Hematopoietic multipotent progenitor cell treated with erythropoietin and hydrocortisone succinate and interleukin-3 and kit ligand, for 17 days (in vitro differentiated cells): Measurements from ENCODE around the gene ULK1.
A peak's percentile ranks its signal among the peaks of the same experiment; 100 is the strongest.

Source experiments
- DNase-seq: peaks from one replicate; pipeline ENCODE4 v3.0.0-alpha.2; 2015; ENCODE audit warnings: low spot score

ULK1 gene

DNA sequence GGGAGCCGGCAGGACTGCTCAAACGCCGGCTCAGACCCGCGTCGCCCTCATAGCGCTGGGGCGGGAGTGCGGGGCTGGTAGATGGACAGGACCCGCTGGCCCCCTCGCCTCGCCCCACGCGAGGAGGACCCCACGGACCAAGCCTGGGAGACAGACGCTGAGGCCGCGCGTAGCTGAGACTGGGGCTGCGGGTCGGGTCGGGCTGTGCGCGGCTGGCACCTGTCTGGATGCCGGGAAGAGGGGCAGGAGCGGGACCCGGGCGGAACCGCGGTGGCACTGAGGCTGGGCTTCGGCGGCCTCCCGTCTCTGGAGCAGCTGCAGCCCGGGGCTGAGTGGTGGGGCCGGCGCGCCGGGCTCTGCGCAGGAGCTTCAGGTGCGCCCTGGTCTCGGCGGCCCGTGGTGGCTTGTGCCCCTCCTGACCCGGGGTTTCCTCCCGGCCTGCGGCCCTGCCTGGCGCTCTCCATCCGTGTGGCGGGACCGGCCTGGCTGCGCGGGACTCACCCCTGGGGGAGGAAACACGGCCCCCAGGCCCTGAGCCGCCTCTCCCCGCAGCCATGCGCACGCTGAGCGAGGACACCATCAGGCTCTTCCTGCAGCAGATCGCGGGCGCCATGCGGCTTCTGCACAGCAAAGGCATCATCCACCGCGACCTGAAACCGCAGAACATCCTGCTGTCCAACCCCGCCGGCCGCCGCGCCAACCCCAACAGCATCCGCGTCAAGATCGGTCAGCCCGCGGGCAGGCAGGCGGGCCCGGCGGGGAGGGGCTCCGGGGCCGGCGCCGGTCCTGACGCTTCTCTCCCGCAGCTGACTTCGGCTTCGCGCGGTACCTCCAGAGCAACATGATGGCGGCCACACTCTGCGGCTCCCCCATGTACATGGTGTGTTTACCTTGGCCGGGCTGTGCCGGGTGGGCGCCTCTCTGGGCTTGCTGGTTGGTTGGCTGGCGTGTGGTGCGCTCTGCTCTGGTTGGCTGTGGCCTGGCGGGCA is 14.0 kb downstream of the ULK1 start:
- no peak for DNase-seq

DNA sequence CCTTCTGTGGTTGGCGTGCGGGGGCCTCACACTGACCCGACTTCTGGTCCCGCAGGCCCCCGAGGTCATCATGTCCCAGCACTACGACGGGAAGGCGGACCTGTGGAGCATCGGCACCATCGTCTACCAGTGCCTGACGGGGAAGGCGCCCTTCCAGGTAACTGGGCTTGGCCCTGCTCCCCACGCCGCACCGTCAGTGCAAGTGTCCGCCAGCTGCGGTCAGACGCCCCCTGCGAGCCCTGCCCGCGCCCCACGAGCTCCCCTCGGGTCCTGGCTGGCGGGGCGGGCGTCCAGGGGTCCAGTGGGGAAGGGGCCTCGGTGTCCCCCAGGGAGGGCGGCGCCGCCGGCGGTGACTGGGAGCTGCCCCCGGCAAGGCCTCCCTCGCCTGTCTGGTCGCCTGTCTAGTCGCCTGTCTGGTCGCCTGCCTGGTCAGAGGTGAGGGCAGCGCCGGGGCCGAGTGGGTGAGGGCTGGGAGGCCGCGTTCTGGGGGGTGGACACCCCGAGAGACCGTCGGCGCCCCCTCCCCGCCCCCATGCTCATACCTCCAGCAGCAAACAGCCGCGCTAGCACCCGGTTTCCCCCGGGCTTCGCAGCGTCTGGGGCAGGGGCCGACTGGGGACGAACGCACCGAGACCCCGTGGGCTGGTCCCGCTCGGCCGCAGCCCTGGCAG is 14.8 kb downstream of the ULK1 start:
- DNase-seq: no peak

DNA sequence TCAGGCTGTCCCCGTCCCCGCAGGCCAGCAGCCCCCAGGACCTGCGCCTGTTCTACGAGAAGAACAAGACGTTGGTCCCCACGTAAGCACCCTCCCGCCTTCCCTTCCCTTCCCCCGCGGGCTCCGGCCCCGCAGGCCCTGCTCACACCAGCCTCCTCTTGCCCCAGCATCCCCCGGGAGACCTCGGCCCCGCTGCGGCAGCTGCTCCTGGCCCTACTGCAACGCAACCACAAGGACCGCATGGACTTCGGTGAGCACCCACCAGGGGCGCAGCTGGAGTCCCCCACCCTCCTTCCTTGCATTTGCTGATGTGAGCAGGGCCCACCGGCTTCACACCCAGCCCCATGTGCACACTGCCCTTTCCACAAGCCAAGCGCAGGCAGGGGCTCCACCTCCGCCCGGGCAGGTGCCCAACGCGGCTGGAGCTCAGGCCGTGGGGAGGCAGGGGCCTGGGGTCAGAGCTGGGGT is 15.4 kb downstream of the ULK1 start:
- DNase-seq: no peak

DNA sequence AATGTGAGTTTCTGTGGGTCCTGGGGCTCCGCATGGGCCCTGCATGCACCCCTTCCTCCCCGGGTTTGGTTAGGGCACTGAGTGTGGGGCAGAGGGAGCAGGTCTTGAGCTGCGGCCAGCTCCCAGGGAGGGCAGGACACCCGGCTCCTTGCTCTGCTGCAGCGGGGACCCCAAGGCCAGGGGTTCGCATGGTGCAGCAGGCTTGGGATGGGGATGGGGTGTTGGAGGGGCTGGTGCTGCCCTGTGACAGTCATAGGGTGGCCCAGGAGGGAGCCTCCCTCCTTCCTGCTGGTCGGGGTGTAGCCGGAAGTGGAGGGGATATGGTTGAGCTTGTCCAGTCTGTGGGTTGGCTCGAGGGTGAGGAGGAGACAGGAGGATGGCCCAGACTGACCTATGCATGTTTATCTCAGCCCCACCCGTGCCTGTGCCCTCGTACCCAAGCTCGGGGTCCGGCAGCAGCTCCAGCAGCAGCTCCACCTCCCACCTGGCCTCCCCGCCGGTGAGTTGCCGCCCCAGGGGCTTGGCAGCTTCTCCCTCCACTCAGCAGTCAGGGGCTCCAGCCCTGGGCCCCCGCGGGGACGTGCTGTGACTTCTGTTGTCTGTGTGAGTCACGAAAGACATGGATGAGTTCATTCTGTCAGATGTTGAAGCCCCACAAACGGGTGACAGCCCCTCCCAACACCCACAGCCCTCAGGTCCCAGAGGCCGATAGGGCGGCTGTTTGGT is 16.0 kb downstream of the ULK1 start:
- DNase-seq: no peak

DNA sequence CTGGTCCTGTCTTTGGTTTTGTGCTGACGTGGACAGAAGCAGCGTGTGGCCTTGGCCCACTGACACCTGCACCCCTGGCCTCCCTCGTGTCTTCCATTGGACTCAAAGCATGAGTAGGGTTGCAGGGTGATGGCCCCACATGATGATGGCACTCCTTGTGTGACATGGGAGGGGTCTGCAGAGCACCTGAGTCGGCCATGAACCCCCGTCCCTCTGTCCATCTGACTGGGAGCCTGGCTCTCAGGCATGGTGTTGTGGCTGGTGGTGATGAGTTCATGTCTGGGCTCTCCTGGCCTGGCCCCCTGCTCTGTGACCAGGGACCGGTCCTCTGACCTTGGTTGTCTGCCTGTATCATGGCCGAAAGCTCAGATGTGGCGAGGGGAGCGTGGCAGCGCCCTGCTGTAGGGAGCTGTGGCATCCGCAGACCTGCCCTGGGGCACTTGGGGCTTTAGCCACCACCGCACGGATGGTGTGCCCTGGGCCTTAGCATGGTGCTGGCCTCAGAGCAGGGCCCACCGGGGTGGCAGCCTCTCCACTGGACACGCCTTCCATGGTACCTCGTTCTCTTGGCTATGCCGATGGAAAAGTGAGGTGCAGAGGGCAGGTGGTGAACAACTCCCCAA is 16.7 kb downstream of the ULK1 start:
- no peak for DNase-seq

DNA sequence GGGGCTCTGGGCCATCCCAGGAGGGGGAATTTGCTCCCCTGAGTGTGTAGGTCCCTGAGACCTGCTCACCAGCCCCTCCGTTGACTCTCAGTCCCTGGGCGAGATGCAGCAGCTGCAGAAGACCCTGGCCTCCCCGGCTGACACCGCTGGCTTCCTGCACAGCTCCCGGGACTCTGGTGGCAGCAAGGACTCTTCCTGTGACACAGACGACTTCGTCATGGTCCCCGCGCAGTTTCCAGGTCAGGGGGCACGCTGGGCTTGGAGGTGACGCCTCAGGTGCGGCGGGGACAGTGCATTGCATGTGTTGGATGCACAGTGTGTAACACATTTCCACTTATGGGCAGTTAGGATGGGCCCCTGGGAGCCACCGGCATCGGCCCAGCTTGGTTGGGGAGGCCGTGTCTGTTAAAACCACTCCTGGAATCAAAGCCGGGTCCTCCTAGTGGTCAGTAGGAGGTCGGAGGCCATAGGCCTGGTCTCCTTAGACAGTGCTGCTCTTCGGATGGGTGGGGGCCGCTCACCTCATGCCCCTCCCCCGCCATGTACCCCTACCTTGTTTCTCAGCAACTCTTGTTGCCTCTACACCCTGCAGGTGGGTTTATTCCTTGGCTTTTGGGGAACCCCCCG is 17.5 kb downstream of the ULK1 start:
- DNase-seq: no peak

DNA sequence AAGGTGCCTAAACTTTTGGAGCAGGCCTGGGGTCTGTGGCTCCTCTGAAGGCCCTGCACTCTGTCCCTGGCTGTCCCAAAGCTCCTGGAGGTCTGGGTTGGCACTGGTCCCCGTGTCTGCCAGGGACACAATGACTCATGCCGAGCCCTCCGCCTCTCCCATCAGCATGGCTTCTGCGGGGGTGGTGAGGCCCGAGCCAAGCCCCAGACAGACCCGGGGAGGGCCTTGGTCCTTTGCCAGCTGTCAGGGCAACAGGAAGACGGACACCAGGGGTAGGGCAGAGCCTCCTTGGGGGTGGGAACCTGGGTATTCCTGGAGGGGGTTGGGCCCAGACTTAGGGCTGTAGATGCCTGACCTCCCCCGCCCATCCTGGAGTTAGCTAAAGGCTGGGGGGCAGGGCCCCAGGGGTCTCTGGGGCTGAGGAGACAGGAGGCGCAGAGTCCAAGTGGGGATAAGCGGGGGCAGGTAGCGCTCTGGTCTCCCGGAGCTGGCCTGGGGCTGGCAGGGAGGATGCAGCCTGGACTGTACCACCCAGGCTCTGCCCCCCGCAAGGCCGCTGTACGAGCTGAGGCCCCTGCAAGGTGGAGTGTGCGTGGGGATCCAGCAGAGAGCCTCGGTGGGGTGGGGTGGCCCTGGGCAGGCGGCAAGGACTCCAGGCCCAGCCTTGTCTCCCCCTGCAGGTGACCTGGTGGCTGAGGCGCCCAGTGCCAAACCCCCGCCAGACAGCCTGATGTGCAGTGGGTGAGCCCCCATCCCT is 18.3 kb downstream of the ULK1 start:
- DNase-seq: peak; percentile 26

DNA sequence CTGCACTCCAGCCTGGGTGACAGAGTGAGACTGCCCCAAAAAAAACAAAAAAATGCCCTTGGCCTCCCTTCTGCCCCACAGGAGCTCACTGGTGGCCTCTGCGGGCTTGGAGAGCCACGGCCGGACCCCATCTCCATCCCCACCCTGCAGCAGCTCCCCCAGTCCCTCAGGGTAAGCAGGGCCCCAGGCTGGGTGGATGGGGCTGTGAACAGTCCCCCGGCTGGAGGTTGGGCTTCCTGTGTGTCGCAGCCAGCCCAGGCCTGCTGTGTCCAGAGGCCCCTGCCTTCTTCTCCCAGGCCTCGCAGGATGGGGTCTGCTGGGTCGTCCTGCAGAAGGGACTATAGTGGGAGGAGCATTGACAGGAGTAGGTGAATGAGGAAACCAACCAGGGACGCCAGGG is 19.2 kb downstream of the ULK1 start:
- no peak for DNase-seq

DNA sequence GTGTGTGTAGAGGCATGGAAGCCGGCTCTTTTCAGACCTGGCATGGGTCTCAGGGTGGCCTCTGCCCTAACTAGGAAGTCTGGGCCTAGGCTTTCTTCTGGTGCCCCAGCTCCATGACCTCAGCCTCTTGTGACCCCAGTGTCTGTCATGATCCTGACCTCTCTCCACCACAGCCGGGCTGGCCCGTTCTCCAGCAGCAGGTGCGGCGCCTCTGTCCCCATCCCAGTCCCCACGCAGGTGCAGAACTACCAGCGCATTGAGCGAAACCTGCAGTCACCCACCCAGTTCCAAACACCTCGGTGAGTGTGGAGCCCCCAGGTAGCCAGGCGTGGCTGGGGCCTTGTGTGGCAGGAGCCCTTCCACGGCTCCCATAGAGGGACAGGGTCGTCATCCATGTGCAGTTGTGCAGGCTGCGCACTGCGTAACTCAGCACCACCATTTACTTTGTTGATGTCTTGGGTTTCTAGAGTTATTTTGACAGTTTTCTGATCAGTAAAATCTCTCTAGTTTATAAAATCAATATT is 19.8 kb downstream of the ULK1 start:
- DNase-seq: no peak

DNA sequence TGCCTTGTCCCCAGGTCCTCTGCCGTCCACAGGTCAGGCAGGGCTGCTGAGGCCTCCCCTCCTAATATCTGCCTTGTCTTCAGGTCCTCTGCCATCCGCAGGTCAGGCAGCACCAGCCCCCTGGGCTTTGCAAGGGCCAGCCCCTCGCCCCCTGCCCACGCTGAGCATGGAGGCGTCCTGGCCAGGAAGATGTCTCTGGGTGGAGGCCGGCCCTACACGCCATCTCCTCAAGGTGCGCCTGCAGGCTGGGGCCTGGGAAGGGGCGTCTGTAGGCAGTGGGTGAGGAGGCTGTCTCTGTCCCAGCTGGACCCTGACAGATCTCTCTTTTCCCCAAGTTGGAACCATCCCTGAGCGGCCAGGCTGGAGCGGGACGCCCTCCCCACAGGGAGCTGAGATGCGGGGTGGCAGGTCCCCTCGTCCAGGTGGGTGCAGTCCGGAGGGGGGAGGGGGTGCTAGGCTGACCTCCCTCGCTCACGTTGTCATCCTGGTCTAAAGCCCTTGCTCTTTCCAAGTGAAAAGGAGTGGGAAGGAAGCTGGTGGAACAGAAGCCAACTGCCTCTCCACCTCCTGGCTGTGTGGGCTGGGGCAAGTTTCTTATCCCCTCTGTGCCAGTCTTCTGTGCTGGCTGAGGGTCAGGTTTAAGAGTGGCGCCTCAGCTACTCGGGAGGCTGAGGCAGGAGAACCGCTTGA is 20.7 kb downstream of the ULK1 start:
- DNase-seq: no peak

DNA sequence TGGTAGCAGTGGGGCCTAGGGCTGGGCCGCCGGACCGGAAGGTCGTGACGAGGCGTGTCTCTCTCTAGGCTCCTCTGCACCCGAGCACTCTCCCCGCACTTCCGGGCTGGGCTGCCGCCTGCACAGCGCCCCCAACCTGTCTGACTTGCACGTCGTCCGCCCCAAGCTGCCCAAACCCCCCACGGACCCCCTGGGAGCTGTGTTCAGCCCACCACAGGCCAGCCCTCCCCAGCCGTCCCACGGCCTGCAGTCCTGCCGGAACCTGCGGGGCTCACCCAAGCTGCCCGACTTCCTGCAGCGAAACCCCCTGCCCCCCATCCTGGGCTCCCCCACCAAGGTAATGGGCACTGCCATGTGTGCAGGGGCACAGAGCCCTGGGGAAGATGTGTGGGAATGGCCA is 21.4 kb downstream of the ULK1 start:
- DNase-seq: no peak

DNA sequence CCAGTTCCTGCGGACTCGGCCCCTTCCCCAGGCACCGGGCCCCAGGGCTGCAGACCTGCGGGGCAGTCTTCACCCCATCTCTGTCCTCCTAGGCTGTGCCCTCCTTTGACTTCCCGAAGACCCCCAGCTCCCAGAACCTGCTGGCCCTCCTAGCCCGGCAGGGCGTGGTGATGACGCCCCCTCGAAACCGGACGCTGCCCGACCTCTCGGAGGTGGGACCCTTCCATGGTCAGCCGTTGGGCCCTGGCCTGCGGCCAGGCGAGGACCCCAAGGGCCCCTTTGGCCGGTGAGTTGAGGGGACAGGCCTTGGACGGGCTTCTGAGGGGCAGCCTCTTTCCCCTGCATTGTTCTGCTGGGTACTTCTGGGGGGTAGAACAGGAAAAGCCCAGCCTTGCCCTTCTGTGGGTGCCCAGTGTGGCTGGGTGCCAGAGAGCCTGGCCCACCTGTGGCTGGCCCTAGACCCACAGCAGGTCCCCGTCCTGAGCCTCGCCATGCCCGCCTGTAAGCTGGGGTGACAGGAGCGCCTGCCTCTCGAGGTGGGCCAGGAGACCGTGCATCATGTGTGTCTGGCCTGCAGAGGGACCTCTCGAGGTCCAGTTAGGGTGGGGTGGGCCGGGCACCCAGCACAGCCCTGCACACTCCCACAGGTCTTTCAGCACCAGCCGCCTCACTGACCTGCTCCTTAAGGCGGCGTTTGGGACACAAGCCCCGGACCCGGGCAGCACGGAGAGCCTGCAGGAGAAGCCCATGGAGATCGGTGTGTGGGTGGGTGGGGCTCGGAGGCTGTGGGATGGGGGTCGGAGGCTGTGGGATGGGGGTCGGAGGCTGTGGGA is 22.1 kb downstream of the ULK1 start:
- DNase-seq: no peak

DNA sequence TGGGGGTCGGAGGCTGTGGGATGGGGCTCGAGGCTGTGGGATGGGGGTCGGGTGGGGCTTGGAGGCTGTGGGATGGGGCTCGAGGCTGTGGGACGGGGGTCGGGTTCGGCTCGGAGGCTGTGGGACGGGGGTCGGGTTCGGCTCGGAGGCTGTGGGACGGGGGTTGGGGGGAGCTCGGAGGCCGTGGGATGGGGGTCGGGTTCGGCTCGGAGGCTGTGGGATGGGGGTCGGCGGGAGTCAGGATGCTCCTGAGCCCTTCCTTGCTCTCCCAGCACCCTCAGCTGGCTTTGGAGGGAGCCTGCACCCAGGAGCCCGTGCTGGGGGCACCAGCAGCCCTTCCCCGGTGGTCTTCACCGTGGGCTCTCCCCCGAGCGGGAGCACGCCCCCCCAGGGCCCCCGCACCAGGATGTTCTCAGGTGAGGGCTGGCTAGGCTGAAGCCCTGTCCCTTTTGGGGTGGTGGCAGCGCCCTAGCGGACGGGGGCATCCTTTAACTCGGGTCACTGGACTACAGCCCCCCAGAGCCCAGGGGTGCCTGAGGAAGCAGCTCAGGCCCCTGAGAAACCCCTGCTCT is 22.8 kb downstream of the ULK1 start:
- DNase-seq: no peak

DNA sequence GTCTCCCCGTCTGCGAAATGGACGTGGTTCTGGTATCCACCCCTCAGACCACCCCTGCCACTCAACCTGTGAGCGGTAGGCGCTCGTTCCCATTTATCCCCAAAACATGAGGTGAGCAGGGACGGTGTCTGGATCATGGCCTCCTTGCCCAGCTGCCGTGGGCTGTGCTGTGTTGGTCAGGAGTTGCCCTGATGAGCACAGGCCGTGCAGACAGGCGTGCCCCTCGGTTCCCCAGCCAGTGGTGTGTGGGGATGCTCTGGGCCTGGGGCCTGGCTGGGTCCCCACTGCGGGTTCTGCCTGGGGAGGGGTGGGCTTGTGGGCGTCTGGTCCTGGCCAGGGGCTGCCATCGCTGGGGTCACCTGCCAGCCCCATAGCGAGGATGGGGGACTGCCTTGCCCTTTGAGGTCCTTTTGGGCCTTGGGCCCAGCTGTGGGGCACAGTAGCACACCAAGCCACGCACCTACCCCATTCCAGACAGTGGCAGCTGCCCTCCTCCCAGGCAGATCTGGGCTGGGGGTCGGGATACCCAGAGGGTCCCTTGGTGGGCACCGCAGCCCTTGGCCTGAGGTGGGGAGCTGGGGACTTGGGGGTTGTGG is 23.4 kb downstream of the ULK1 start:
- DNase-seq: no peak

DNA sequence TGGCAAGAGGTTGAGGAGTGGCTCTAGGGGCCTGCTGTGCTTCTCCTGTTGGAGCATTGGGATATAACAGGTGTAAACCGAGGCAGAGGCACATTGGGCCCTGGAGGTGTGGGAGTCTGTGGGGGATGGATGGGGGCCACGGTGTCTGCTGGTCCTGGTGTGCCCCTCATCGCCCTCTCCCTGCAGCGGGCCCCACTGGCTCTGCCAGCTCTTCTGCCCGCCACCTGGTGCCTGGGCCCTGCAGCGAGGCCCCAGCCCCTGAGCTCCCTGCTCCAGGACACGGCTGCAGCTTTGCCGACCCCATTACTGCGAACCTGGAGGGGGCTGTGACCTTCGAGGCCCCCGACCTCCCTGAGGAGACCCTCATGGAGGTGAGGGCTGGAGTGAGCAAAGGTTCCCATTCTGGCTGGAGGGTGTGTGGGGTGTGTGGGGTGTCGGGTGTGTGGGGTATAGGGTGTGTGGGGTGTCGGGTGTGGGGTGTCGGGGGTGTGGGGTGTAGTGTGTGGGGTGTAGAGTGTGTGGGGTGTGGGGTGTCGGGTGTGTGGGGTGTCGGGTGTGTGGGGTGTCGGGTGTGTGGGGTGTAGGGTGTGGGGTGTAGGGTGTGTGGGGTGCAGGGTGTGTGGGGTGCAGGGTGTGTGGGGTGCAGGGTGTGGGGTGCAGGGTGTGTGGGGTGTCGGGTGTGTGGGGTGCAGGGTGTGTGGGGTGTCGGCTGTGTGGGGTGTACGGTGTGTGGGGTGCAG is 24.1 kb downstream of the ULK1 start:
- no peak for DNase-seq

DNA sequence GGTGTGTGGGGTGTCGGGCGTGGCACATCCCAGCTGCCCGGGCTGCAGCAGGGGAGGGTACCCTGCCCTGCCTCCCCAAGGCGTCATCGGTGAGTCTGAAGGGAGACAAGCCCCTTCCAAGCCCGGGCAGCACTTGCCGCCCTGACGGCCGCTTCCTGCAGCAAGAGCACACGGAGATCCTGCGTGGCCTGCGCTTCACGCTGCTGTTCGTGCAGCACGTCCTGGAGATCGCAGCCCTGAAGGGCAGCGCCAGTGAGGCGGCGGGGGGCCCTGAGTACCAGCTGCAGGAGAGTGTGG is 24.6 kb downstream of the ULK1 start:
- no peak for DNase-seq

DNA sequence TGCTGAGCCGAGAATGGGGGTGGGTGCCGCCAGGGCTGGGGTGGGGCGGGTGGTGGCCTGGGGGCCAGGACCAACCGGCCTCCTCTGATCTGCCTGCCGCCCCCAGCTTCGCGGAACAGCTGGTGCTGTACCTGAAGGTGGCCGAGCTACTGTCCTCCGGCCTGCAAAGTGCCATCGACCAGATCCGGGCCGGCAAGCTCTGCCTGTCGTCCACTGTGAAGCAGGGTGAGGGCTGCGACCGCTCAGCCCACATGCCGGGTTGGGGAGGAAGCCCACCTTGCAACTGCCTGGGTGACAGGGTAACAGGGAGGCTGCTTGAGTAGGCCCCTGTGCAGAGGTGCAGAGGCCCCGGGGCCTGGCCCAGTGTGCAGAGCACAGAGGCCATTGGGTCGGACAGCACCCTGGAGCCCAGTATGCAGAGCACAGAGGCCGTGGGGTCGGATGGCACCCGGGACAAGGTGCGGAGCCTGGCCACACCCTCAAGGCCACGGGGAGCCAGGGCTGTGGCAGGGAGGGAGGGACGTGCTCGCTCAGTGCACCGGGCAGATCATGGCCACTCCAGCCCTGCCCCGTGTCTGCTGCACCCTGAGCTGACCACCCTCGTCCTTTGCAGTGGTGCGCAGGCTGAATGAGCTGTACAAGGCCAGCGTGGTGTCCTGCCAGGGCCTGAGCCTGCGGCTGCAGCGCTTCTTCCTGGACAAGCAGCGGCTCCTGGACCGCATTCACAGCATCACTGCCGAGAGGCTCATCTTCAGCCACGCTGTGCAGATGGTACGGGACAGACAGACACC is 25.1 kb downstream of the ULK1 start:
- no peak for DNase-seq
